NCI-H2081 treated with DMSO at 0.1 percent for 48 hours (cell line): ENCODE results near the gene CRIP1.

Experiments
- DNase-seq: peaks from one replicate; lab custom pipeline; 2025; lab: John Stamatoyannopoulos, UW

CRIP1 gene

GRCh38 chr14:105533811-105534498 is 47.3 kb downstream of the CRIP1 start:
- DNase-seq, result no peak

GRCh38 chr14:105534586-105534985 is 47.9 kb downstream of the CRIP1 start:
- no peak for DNase-seq

GRCh38 chr14:105536051-105536450 is 49.4 kb downstream of the CRIP1 start:
- no peak for DNase-seq

DNA sequence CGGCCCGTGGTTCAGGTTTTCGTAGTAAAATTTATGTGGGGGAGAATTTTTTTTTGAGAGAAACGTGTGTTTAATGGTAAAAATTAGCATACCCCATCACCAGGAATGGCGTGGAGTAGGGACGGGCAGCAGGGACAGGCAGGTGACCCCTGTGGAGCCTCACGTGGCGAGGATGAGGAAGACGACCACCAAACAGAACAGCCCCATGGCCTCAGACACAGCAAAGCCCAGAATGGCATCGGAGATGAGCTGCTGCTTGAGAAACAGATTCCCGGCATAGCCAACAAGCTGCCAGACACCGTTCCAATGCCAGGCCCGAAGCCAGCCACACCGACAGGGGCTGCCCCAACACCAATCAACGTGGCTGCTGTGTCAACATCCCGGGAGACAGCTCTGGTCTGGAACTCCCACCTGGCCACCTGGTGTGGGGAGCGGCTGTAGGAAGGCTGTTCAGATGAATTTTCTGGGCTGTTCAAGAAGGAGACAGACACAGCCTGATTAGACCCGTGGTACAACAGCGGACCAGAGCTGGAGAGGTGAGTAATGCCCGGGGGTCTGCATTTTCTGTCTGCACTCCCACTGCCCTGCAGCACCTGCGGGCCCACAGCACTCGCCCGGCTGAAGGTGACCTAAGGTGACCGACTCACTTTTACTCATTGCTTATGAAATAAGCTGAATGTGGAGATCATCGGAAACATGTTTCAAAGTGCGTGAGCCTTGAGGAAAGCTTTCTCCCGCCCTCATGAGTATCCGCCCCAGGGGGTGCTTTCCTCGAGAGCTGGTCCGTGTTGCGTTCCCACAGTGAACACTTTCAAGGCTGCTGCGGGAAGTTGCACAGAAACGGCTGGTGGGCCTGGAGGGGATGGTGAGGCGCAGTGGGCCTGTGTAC is 50.2 kb downstream of the CRIP1 start:
- no peak for DNase-seq

- DNase-seq, result no peak
Measured at GRCh38 chr14:105537580-105538474, 51.1 kb downstream of the CRIP1 start.
